Measurements from ENCODE around the gene ESYT3.
"Not testable (repeated sequence)": the region's sequence is repeated elsewhere in the genome, so short reads cannot be mapped to it uniquely, and the experiment has no call there.

The ESYT3 gene

GRCh38 chr3:138495638-138496037, 61.2 kb downstream of the ESYT3 start:
- DNase-seq = not testable (repeated sequence)

- DNase-seq = no peak
Observed at GRCh38 chr3:138496436-138496835, 62.0 kb downstream of the ESYT3 start.

GRCh38 chr3:138497021-138497420, 62.6 kb downstream of the ESYT3 start:
- no peak for DNase-seq

- no peak for DNase-seq
Observed at GRCh38 chr3:138497851-138498250, 63.4 kb downstream of the ESYT3 start.

GRCh38 chr3:138498991-138499390, 64.6 kb downstream of the ESYT3 start:
- no peak for DNase-seq

GRCh38 chr3:138507524-138507923, 73.1 kb downstream of the ESYT3 start:
- DNase-seq = no peak

GRCh38 chr3:138509586-138509985, 75.2 kb downstream of the ESYT3 start:
- no peak for DNase-seq

GRCh38 chr3:138511945-138512344, 77.5 kb downstream of the ESYT3 start:
- DNase-seq = no peak

GRCh38 chr3:138513090-138513843, 78.9 kb downstream of the ESYT3 start:
- DNase-seq = no peak

GRCh38 chr3:138521445-138521844, 87.0 kb downstream of the ESYT3 start:
- DNase-seq = not testable (repeated sequence)
